ENCODE measurements around the gene POLN. TPM values are rescaled to one million over a fixed set of nuclear protein-coding genes. Genes with fewer than 3 reads are reported as not detected.

Gene POLN
- total and polyA plus RNA-seq, 11 donors = 0.38 to 4.5 (median 1.9) TPM

DNA sequence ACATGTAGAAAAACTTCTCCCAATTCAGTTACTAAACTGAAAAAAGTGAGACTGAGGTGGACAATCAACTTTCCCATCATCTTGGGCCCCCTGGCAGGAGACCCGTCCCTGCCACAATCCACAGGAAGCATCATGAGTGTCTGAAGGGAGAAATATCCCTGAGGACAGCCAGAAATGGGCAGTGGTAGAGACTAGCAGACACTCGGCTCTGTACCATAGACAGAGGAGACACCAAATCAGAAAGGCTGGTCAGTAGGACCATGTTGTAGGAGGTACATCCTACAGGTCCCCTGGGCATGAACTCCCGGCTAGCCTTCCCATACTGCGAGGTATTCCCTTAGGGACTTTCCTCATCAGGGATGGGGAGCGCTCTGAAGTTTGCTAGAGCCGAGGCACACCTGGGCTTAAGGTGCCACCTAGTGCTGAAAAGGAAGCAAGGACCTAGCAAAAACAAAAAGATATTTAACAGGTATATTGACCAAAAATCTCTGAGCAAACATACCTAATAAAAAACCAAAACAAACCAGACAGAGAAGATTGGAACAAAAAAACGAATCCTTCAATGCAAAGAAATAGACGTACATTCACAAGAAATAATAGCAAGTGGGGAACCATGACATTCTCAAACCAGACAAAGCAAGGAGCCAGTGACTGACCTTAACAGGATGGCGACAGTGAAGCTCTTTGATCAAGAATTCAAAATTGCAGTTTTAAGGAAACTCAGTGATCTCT lies 55.6 kb downstream of the POLN start:
- WGBS, 4 donors = 51 to 59% (median 56%) methylated on average over 9 of the region's 9 CpGs
- intact Hi-C loops (cut with DNase I) = no loop called here
- H3K9me3 ChIP-seq = peaks cover 0 to 45% (median 15%) of the 10 kb centered on the region in 12 donors
- H3K4me1 ChIP-seq = no peaks in the 10 kb centered on the region
- no peak for TF ChIP-seq POLR2A (IDR thresholded peaks at IDR 0.05)
- TF ChIP-seq, protein P1, sequence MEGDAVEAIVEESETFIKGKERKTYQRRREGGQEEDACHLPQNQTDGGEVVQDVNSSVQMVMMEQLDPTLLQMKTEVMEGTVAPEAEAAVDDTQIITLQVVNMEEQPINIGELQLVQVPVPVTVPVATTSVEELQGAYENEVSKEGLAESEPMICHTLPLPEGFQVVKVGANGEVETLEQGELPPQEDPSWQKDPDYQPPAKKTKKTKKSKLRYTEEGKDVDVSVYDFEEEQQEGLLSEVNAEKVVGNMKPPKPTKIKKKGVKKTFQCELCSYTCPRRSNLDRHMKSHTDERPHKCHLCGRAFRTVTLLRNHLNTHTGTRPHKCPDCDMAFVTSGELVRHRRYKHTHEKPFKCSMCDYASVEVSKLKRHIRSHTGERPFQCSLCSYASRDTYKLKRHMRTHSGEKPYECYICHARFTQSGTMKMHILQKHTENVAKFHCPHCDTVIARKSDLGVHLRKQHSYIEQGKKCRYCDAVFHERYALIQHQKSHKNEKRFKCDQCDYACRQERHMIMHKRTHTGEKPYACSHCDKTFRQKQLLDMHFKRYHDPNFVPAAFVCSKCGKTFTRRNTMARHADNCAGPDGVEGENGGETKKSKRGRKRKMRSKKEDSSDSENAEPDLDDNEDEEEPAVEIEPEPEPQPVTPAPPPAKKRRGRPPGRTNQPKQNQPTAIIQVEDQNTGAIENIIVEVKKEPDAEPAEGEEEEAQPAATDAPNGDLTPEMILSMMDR (IDR thresholded peaks at IDR 0.05) = peak in 1 of 12 donors; percentile 7
- H3K27me3 ChIP-seq = no peaks in the 10 kb centered on the region
- H3K36me3 ChIP-seq = no peaks in the 10 kb centered on the region
- no peak overlapping the region for H3K27ac ChIP-seq
- no peak overlapping the region for H3K4me3 ChIP-seq
- ATAC-seq (no peak), DNase-seq (no peak)

DNA sequence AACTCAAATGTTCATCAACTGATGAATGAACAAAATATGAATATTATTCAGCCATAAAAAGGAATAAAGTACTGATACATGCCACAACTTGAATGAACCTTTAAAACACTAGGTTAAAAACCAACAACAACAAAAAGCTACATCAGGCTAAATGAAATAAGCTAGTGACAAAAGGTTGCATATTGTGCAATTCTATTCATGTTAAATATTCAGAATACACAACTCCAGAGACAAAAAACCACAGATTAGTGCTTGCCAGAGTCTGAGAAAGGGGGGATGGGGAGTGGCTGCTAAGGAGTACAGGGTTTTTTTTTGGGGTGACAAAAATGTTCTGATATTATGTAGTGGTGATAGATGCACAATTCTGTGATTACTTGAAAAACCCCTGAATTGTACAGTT lies 58.5 kb downstream of the POLN start:
- DNase-seq = no peak
- Histone ChIP-seq H3K27ac (no peak overlapping the region), H3K9me3 (peaks cover 0 to 38% (median 14%) of the 10 kb centered on the region in 12 donors), H3K27me3 (no peaks in the 10 kb centered on the region), H3K36me3 (no peaks in the 10 kb centered on the region), H3K4me3 (no peak overlapping the region), H3K4me1 (no peaks in the 10 kb centered on the region)
- TF ChIP-seq, protein P1 (IDR thresholded peaks at IDR 0.05) = no peak
- no peak for TF ChIP-seq POLR2A (IDR thresholded peaks at IDR 0.05)
- intact Hi-C loops (cut with DNase I) = no loop called here
- no peak for ATAC-seq

DNA sequence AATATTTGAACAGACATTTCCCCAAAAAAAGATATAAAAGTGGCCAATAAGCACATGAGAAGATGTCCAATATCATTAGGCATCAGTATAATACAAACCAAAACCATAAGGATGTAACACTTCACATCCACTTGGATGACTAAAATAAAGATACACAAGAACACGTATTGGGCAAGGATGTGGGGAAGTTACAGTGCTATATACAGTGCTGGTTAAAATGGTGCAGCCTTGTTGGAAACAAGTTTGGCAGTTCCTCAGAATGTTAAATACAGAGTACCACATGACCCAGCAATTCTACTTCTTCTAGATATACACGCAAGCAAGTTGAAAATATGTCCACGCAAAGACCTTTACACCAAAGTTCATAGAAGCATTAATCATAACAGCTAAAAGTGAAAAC lies 58.9 kb downstream of the POLN start:
- Histone ChIP-seq H3K4me1 (no peaks in the 10 kb centered on the region), H3K36me3 (no peaks in the 10 kb centered on the region), H3K4me3 (no peak overlapping the region), H3K27me3 (no peaks in the 10 kb centered on the region), H3K27ac (no peak overlapping the region), H3K9me3 (peaks cover 0 to 38% (median 12%) of the 10 kb centered on the region in 12 donors)
- intact Hi-C loops (cut with DNase I) = no loop called here
- DNase-seq (no peak), ATAC-seq (no peak)
- TF ChIP-seq, protein P1 (IDR thresholded peaks at IDR 0.05) = no peak
- no peak for TF ChIP-seq POLR2A (IDR thresholded peaks at IDR 0.05)
- 92 to 97% (median 95%) methylated on average over 3 of the region's 3 CpGs for WGBS, 4 donors

DNA sequence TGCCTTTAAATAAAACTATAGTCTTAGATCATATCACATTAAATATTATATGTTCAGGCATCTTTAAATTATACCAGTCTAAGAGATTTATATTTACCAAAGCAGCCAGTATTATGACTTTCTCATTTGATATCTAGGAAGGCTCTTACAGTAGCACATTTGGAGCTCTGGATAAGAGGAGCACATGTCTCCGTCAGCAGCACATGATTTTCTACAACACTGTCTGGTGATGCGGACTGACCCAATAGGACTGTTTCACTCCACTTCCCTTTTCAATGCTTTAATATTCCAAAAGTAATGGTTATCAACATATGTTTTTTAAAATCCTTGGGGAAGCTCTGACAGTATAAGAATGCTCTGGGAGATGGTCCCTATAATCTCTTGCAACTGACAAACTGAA lies 61.5 kb downstream of the POLN start:
- 78 to 87% (median 84%) methylated on average over 2 of the region's 2 CpGs for WGBS, 4 donors
- peaks cover 0 to 17% (median 0%) of the 10 kb centered on the region in 12 donors for H3K9me3 ChIP-seq
- no peaks in the 10 kb centered on the region for H3K36me3 ChIP-seq
- no peak overlapping the region for H3K4me3 ChIP-seq
- no peak for ATAC-seq
- no peak overlapping the region for H3K27ac ChIP-seq
- H3K4me1 ChIP-seq = no peaks in the 10 kb centered on the region
- no peak for DNase-seq
- TF ChIP-seq, protein P1 (IDR thresholded peaks at IDR 0.05) = no peak
- TF ChIP-seq POLR2A (IDR thresholded peaks at IDR 0.05) = no peak
- intact Hi-C loops (cut with DNase I) = no loop called here
- no peaks in the 10 kb centered on the region for H3K27me3 ChIP-seq
